ENCODE measurements around the gene HERC2. TPM values are rescaled to one million over a fixed set of nuclear protein-coding genes. Genes with fewer than 3 reads are reported as not detected.

Gene HERC2
- total RNA-seq, 1 experiment from 2014 or later, result 69.7 TPM

GRCh38 chr15:28104326-28104725, 217.7 kb downstream of the HERC2 start:
- ATAC-seq (no peak), DNase-seq (ENCODE audit: low read depth, low spot score) (no peak)
- H3K4me1 ChIP-seq (ENCODE audit: control insufficient read depth, insufficient read depth, low read length), result no peaks in the 10 kb centered on the region
- intact Hi-C loops (cut with micrococcal nuclease; ENCODE audit: unreplicated experiment) (no loop called here), in situ Hi-C loops (cut with HindIII; ENCODE audit: low pct_unique_long_range_greater_than_20kb, low sequenced_read_pairs) (no loop called here)
- no peak for TF ChIP-seq SIN3A (IDR thresholded peaks at IDR 0.05; ENCODE audit: borderline replicate concordance, insufficient read depth, low read depth, low read length)
- no peak for TF ChIP-seq POLR2AphosphoS5 (IDR thresholded peaks at IDR 0.05; ENCODE audit: low read depth, low read length)
- TF ChIP-seq REST (IDR thresholded peaks at IDR 0.05; ENCODE audit: insufficient read depth in 1 of 2, low read depth in 2 of 2, low read length in 1 of 2), result no peak
- TF ChIP-seq CTCF (IDR thresholded peaks at IDR 0.05), result no peak
- no peak for TF ChIP-seq TCF7L2 (IDR thresholded peaks at IDR 0.05; ENCODE audit: low read depth, low read length)
- POLR2A ChIA-PET, result no interaction called here
- H3K9me3 ChIP-seq (ENCODE audit: control insufficient read depth, insufficient read depth, low read depth, low read length), result no peaks in the 10 kb centered on the region
- H3K27ac ChIP-seq (ENCODE audit: low read length), result no peak overlapping the region
- no TSS peak for BruUV-seq (replicated peaks)
- H3K4me3 ChIP-seq (ENCODE audit: low read depth in 2 of 2, low read length in 2 of 2), result no peak overlapping the region
- no peaks in the 10 kb centered on the region for H3K27me3 ChIP-seq (ENCODE audit: control insufficient read depth, insufficient read depth, low read length)
- H3K36me3 ChIP-seq (ENCODE audit: control insufficient read depth, insufficient read depth, low read length), result no peaks in the 10 kb centered on the region
- CTCF ChIA-PET, result no interaction called here

- intact Hi-C loops (cut with micrococcal nuclease; ENCODE audit: unreplicated experiment) (no loop called here), in situ Hi-C loops (cut with HindIII; ENCODE audit: low pct_unique_long_range_greater_than_20kb, low sequenced_read_pairs) (no loop called here)
- ATAC-seq (no peak), DNase-seq (ENCODE audit: low read depth, low spot score) (no peak)
- H3K4me3 ChIP-seq (ENCODE audit: low read depth in 2 of 2, low read length in 2 of 2), result no peak overlapping the region
- CTCF ChIA-PET, result no interaction called here
- no peaks in the 10 kb centered on the region for H3K9me3 ChIP-seq (ENCODE audit: control insufficient read depth, insufficient read depth, low read depth, low read length)
- no TSS peak for BruUV-seq (replicated peaks)
- POLR2A ChIA-PET, result no interaction called here
- no peaks in the 10 kb centered on the region for H3K4me1 ChIP-seq (ENCODE audit: control insufficient read depth, insufficient read depth, low read length)
- no peak for TF ChIP-seq TCF7L2 (IDR thresholded peaks at IDR 0.05; ENCODE audit: low read depth, low read length)
- TF ChIP-seq CTCF (IDR thresholded peaks at IDR 0.05), result no peak
- no peak for TF ChIP-seq REST (IDR thresholded peaks at IDR 0.05; ENCODE audit: insufficient read depth in 1 of 2, low read depth in 2 of 2, low read length in 1 of 2)
- no peak for TF ChIP-seq POLR2AphosphoS5 (IDR thresholded peaks at IDR 0.05; ENCODE audit: low read depth, low read length)
- TF ChIP-seq SIN3A (IDR thresholded peaks at IDR 0.05; ENCODE audit: borderline replicate concordance, insufficient read depth, low read depth, low read length), result no peak
- no peaks in the 10 kb centered on the region for H3K36me3 ChIP-seq (ENCODE audit: control insufficient read depth, insufficient read depth, low read length)
- H3K27me3 ChIP-seq (ENCODE audit: control insufficient read depth, insufficient read depth, low read length), result no peaks in the 10 kb centered on the region
- H3K27ac ChIP-seq (ENCODE audit: low read length), result no peak overlapping the region
These were observed 218.1 kb downstream of the HERC2 start for GRCh38 chr15:28103831-28104230.
